Ishikawa (cell line): ENCODE data around the gene MALSU1.

Experiments used
- CEBPB ChIP-seq: IDR thresholded peaks from 2 replicates; pipeline ENCODE4 v1.6.1; 2012
- CREB1 ChIP-seq: IDR thresholded peaks from 2 replicates; pipeline ENCODE4 v1.6.1; 2012; ENCODE audit warnings: low read depth
- EGR1 ChIP-seq: IDR thresholded peaks from 2 replicates; pipeline ENCODE4 v1.6.1; 2012
- EP300 ChIP-seq: IDR thresholded peaks from 2 replicates; pipeline ENCODE4 v1.6.1; 2012; ENCODE audit warnings: borderline replicate concordance
- FOXM1 ChIP-seq: IDR thresholded peaks from 2 replicates; pipeline ENCODE4 v1.6.1; 2012; ENCODE audit warnings: low read depth, borderline replicate concordance
- RAD21 ChIP-seq: IDR thresholded peaks from 2 replicates; pipeline ENCODE4 v1.6.1; 2012; ENCODE audit warnings: low read depth
- TAF1 ChIP-seq: IDR thresholded peaks from 2 replicates; pipeline ENCODE4 v1.6.1; 2012; ENCODE audit warnings: low read depth, mild to moderate bottlenecking
- TCF12 ChIP-seq: IDR thresholded peaks from 2 replicates; pipeline ENCODE4 v1.6.1; 2012; ENCODE audit warnings: low read depth
- TEAD4 ChIP-seq: IDR thresholded peaks from 2 replicates; pipeline ENCODE4 v1.6.1; 2012
- YY1 ChIP-seq: IDR thresholded peaks from 2 replicates; pipeline ENCODE4 v1.6.1; 2012; ENCODE audit warnings: low read depth
- TF ChIP-seq, protein P1 (sequence below): IDR thresholded peaks from 2 replicates; pipeline ENCODE4 v1.6.1; 2012; ENCODE audit warnings: low read depth, mild to moderate bottlenecking
- TF ChIP-seq, protein P2 (sequence below): IDR thresholded peaks from 2 replicates; pipeline ENCODE4 v1.6.1; 2012
- TF ChIP-seq, protein P3 (sequence below): IDR thresholded peaks from 2 replicates; pipeline ENCODE4 v1.6.1; 2012

DNA sequence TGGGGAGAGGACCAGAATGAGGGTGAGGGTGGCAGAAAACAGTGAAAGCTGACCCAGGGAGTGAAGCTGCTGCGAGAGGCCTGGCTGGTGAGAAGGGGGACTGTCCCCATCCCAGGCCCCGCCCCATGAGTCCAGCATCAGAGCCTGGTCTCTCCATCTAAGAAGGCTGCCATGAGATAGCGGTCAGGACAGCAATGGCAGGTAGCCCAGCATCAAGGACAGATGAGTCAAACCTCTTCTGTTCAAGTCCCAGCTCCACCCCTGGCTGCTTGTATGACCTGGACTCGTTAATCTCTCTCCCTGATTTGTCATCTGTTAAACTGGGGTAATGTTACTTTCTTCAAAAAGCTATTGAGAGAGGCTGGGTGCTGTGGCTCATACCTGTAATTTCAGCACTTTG, 30.4 kb upstream of the MALSU1 start:
- TF ChIP-seq YY1 (no peak), CREB1 (no peak), TAF1 (no peak), EP300 (no peak), TEAD4 (no peak), EGR1 (no peak), CEBPB (no peak), FOXM1 (no peak), RAD21 (no peak), TCF12 (no peak)
- TF ChIP-seq, protein P1, sequence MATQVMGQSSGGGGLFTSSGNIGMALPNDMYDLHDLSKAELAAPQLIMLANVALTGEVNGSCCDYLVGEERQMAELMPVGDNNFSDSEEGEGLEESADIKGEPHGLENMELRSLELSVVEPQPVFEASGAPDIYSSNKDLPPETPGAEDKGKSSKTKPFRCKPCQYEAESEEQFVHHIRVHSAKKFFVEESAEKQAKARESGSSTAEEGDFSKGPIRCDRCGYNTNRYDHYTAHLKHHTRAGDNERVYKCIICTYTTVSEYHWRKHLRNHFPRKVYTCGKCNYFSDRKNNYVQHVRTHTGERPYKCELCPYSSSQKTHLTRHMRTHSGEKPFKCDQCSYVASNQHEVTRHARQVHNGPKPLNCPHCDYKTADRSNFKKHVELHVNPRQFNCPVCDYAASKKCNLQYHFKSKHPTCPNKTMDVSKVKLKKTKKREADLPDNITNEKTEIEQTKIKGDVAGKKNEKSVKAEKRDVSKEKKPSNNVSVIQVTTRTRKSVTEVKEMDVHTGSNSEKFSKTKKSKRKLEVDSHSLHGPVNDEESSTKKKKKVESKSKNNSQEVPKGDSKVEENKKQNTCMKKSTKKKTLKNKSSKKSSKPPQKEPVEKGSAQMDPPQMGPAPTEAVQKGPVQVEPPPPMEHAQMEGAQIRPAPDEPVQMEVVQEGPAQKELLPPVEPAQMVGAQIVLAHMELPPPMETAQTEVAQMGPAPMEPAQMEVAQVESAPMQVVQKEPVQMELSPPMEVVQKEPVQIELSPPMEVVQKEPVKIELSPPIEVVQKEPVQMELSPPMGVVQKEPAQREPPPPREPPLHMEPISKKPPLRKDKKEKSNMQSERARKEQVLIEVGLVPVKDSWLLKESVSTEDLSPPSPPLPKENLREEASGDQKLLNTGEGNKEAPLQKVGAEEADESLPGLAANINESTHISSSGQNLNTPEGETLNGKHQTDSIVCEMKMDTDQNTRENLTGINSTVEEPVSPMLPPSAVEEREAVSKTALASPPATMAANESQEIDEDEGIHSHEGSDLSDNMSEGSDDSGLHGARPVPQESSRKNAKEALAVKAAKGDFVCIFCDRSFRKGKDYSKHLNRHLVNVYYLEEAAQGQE, result no peak
- TF ChIP-seq, protein P2, sequence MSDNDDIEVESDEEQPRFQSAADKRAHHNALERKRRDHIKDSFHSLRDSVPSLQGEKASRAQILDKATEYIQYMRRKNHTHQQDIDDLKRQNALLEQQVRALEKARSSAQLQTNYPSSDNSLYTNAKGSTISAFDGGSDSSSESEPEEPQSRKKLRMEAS, result no peak
- TF ChIP-seq, protein P3, sequence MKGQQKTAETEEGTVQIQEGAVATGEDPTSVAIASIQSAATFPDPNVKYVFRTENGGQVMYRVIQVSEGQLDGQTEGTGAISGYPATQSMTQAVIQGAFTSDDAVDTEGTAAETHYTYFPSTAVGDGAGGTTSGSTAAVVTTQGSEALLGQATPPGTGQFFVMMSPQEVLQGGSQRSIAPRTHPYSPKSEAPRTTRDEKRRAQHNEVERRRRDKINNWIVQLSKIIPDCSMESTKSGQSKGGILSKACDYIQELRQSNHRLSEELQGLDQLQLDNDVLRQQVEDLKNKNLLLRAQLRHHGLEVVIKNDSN, result no peak
